ENCODE measurements around the gene ETF1.
"Not testable (repeated sequence)": the region's sequence is repeated elsewhere in the genome, so short reads cannot be mapped to it uniquely, and the experiment has no call there.

Gene ETF1

GRCh38 chr5:138523406-138523805, 19.6 kb downstream of the ETF1 start:
- TF ChIP-seq CTCF (IDR thresholded peaks at IDR 0.05; ENCODE audit: insufficient read depth, low read length, poor library complexity, severe bottlenecking), result no peak
- H3K4me3 ChIP-seq (replicated peaks; ENCODE audit: low read depth, low read length), result no peak overlapping the region
- H3K27me3 ChIP-seq (replicated peaks; ENCODE audit: control insufficient read depth, insufficient read depth, low read length), result no peaks in the 10 kb centered on the region
- peaks cover 4% of the 10 kb centered on the region for H3K36me3 ChIP-seq (ENCODE audit: control insufficient read depth, insufficient read depth, low read length)
- DNase-seq (ENCODE audit: extremely low read depth, insufficient read length), result no peak

DNA sequence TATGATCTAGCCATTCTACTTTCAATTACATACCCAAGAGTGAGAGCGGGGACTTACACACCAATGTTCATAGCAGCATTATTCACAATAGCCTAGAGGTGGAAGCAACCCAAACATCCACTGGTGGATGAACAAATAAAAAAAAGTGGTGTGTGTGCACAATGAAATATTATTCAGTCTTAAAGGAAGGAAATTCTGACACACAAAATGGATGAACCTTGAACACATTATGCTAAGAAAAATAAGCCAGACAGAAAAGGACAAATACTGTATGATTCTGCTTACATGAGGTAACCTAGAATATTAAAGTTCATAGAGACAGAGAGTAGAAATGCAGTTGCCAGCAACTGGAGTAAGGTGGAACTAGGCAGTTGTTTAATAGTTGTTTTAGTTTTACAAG, 22.1 kb downstream of the ETF1 start:
- Histone ChIP-seq H3K27me3 (replicated peaks; ENCODE audit: control insufficient read depth, insufficient read depth, low read length) (no peaks in the 10 kb centered on the region), H3K4me3 (replicated peaks; ENCODE audit: low read depth, low read length) (no peak overlapping the region), H3K36me3 (ENCODE audit: control insufficient read depth, insufficient read depth, low read length) (peaks cover 7% of the 10 kb centered on the region)
- TF ChIP-seq CTCF (IDR thresholded peaks at IDR 0.05; ENCODE audit: insufficient read depth, low read length, poor library complexity, severe bottlenecking), result no peak
- DNase-seq (ENCODE audit: extremely low read depth, insufficient read length), result no peak

DNA sequence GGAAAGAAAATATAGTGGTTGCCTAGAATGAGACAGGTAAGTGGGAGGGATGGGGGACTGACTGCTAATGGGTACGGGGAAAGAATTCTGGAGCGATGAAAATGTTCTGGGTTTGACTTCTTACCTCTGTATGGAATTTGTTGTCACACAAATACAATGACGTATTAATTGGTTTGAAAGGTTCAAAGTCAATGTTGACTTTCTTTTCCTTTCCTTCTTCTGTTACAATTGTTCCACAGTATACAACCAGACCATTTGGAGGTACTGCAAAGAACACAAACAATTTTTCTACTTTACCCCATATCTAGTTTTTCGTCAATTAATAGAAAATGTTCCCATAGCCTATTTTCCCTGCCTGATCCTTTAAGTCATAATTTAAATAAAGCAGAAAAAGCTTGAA, 25.6 kb downstream of the ETF1 start:
- no peak for DNase-seq (ENCODE audit: extremely low read depth, insufficient read length)
- H3K27me3 ChIP-seq (replicated peaks; ENCODE audit: control insufficient read depth, insufficient read depth, low read length), result no peaks in the 10 kb centered on the region
- no peak overlapping the region for H3K4me3 ChIP-seq (replicated peaks; ENCODE audit: low read depth, low read length)
- H3K36me3 ChIP-seq (ENCODE audit: control insufficient read depth, insufficient read depth, low read length), result peaks cover 13% of the 10 kb centered on the region
- TF ChIP-seq CTCF (IDR thresholded peaks at IDR 0.05; ENCODE audit: insufficient read depth, low read length, poor library complexity, severe bottlenecking), result no peak

- Histone ChIP-seq H3K36me3 (ENCODE audit: control insufficient read depth, insufficient read depth, low read length) (peaks cover 17% of the 10 kb centered on the region), H3K4me3 (replicated peaks; ENCODE audit: low read depth, low read length) (no peak overlapping the region), H3K27me3 (replicated peaks; ENCODE audit: control insufficient read depth, insufficient read depth, low read length) (no peaks in the 10 kb centered on the region)
- DNase-seq (ENCODE audit: extremely low read depth, insufficient read length), result no peak
- TF ChIP-seq CTCF (IDR thresholded peaks at IDR 0.05; ENCODE audit: insufficient read depth, low read length, poor library complexity, severe bottlenecking), result no peak
Observed at GRCh38 chr5:138515556-138516245, 27.3 kb downstream of the ETF1 start.

- H3K4me3 ChIP-seq (replicated peaks; ENCODE audit: low read depth, low read length), result no peak overlapping the region
- H3K36me3 ChIP-seq (ENCODE audit: control insufficient read depth, insufficient read depth, low read length), result peaks cover 20% of the 10 kb centered on the region
- TF ChIP-seq CTCF (IDR thresholded peaks at IDR 0.05; ENCODE audit: insufficient read depth, low read length, poor library complexity, severe bottlenecking), result no peak
- no peak for DNase-seq (ENCODE audit: extremely low read depth, insufficient read length)
- no peaks in the 10 kb centered on the region for H3K27me3 ChIP-seq (replicated peaks; ENCODE audit: control insufficient read depth, insufficient read depth, low read length)
Observed at GRCh38 chr5:138514021-138514420, 29.0 kb downstream of the ETF1 start.

- Histone ChIP-seq H3K27me3 (replicated peaks; ENCODE audit: control insufficient read depth, insufficient read depth, low read length) (no peaks in the 10 kb centered on the region), H3K36me3 (ENCODE audit: control insufficient read depth, insufficient read depth, low read length) (peaks cover 16% of the 10 kb centered on the region), H3K4me3 (replicated peaks; ENCODE audit: low read depth, low read length) (no peak overlapping the region)
- no peak for DNase-seq (ENCODE audit: extremely low read depth, insufficient read length)
- no peak for TF ChIP-seq CTCF (IDR thresholded peaks at IDR 0.05; ENCODE audit: insufficient read depth, low read length, poor library complexity, severe bottlenecking)
Observed at GRCh38 chr5:138508958-138509357, 34.1 kb downstream of the ETF1 start.

DNA sequence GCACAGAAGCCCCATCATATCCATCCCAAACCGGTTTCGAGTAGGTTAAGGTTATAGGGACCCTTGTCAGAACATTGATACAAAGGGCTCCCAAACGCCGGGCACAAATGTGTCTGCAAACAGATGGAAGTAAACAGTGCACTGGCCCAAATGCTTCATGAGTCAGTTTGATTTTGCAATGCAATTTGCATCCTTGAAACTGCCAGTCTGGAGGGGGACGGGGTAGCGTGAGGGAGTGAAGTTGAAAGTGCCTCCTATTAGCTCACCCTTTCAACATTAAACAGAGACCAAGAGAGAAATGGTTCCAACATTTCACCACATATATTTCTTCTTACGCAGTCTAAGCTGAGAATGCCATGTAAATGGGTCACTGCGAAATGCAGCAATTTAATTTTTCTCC, 35.6 kb downstream of the ETF1 start:
- not testable (repeated sequence) for DNase-seq (ENCODE audit: extremely low read depth, insufficient read length)

More for the DNA sequence above, 35.6 kb downstream of the ETF1 start:
- H3K4me3 ChIP-seq (replicated peaks; ENCODE audit: low read depth, low read length); H3K27me3 ChIP-seq (replicated peaks; ENCODE audit: control insufficient read depth, insufficient read depth, low read length): not testable (repeated sequence)
- H3K36me3 ChIP-seq (ENCODE audit: control insufficient read depth, insufficient read depth, low read length), result peaks cover 14% of the 10 kb centered on the region
